GM13976 (cell line): ENCODE data around the gene ETV4.

ENCODE experiments used
- DNase-seq: peaks from one replicate; pipeline ENCODE4 v3.0.0; 2012; ENCODE audit warnings: low spot score
- in situ Hi-C: fragments of 300-500 bp; cut with MboI; formaldehyde crosslinking; loops from one replicate; pipeline ENCODE4 v1.12.0; 2022; ENCODE audit warnings: low sequenced_read_pairs, mixed read lengths, inconsistent platforms; ENCODE audit not compliant: unreplicated experiment
- TF ChIP-seq, protein P1 (sequence below): IDR thresholded peaks from 2 replicates; pipeline ENCODE4 v1.5.1; 2012; ENCODE audit warnings: borderline replicate concordance, mild to moderate bottlenecking; ENCODE audit not compliant: insufficient read depth; ENCODE audit errors: extremely low read depth, missing control alignments, control extremely low read depth

ETV4 gene

DNA sequence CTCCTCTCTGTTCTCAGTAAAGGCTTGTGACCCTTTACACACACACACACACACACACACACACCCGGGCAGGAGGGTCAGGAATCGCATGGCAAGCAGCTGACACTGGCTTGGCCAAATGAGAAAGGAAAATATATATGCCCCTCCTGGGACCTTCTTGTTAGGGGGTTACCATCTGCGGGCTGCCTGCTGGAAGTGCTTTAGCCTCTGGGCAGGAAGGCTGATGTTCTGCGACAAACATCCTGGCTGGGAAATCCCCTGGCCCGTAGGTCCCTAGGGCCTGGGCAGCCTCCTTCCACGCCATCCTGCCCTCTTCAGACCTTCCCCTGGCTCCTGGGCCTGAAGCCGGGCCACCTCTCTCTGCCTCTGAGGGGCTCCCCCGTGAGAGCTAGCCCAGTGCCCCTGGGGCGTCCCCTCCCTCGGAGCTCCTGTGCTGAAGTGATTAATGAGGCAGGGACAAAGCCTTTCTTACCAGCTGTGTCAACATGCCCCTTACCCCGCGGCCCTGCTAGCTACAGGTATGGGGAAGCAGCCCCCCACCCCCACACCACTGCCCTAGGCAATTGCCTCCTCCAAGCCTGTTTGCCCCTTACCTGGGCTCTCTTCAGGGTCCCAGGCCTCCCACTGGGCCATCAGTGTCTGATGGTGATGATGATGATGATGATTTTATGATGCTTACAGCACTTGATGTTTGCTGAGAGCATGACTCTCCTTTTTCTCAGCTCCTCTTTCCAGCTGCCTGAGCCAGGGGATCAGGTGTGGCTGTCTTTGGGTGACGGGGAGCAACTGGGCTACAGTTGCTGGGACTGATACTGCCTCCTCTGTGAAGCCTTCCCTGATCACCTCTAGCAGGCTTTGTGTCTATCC lies 32.8 kb upstream of the ETV4 start:
- in situ Hi-C loops, result loop anchor here (5.0 kb wide), 1 partner anchor 93 kb away; no protein-coding TSS in a partner anchor
- TF ChIP-seq, protein P1, sequence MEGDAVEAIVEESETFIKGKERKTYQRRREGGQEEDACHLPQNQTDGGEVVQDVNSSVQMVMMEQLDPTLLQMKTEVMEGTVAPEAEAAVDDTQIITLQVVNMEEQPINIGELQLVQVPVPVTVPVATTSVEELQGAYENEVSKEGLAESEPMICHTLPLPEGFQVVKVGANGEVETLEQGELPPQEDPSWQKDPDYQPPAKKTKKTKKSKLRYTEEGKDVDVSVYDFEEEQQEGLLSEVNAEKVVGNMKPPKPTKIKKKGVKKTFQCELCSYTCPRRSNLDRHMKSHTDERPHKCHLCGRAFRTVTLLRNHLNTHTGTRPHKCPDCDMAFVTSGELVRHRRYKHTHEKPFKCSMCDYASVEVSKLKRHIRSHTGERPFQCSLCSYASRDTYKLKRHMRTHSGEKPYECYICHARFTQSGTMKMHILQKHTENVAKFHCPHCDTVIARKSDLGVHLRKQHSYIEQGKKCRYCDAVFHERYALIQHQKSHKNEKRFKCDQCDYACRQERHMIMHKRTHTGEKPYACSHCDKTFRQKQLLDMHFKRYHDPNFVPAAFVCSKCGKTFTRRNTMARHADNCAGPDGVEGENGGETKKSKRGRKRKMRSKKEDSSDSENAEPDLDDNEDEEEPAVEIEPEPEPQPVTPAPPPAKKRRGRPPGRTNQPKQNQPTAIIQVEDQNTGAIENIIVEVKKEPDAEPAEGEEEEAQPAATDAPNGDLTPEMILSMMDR, result no peak
- DNase-seq, result peak; percentile 64

DNA sequence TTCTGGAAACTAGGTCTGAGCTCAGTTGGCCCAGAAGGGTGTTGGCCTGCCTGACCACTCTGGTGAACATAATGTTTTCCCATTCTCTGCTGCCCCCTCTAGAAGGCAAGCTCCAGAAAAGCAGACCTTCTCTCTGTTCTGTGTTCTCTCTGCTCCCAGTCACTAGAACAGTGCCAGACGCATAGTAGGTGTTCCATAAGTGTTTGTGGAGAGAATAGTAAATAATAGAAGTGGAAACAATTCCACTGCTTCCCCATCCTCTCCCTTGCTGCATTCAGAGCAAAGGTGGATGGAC lies 32.2 kb upstream of the ETV4 start:
- TF ChIP-seq, protein P1, result no peak
- in situ Hi-C loops, result loop anchor here (5.0 kb wide), 1 partner anchor 94 kb away; no protein-coding TSS in a partner anchor
- DNase-seq, result no peak

DNA sequence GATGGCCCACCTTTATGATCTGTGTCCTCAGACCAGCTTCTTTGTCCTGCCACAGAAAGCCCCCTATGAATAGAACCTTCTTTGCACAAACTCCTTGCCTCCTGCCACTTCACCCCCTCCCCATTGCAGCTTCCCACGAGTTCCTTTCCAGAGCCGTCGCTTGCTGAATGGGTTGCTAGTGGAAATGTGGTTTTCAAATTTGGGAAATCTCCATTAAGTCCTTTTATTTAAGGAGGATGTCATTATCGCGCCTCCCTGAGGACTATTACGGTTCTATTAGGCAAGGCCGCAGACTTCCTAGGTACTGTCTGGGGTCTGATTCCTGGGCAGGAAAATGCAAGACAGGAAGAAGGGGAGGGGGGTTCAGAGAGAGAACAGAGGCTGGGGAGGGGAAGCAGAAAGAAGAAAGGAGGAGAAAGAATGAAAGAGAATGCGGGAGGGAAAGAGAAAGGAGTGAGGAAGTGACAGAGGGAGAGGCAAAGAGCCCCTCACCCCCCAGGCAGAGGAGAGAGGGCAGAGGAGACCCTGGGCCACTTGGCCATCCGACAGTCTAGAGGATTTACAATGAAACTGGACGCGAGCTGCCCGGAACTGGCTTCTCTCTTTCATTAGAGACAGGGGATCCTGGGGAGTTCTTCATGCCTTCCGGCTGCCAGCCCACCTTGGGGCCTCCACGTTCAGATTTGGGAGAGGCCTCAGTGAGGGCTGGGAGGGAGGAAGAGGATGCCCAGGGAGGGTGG lies 31.7 kb upstream of the ETV4 start:
- no peak for DNase-seq
- TF ChIP-seq, protein P1, result no peak
- in situ Hi-C loops, result loop anchor here (5.0 kb wide), 1 partner anchor 94 kb away; no protein-coding TSS in a partner anchor

DNA sequence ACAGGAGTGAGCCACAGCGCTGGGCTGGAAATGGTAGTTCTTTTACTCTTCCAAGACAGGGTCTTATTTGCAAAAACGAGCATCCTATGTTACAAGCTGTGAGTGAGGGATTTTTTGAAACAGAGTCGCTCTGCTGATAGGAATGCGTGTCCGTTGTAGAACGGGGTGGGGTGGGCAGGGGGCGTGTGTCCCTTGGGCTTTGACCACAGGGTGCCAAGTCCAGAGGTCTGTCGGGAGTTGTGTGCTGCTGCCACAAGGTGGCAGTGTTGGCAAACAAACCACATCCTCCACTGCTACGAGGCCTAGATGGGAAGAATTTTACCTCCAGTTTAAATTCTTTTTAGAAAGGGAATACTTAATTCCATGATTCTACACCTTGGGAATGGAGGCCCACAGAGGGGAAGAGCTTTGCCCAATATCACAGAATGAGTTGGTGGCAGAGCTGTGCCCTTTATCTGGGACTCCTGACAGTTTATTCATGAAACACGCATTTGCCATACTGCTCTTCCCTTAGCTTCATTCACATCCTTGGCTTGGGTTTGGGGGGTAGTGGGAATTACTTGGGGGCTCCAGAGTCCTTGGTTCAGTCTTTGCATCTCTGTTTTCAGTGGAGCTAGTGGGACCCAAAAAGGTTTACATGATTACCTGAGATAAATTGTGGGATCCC lies 30.6 kb upstream of the ETV4 start:
- TF ChIP-seq, protein P1, result peak; percentile 85
- peak; percentile 74 for DNase-seq
- in situ Hi-C loops, result loop anchor here (5.0 kb wide), 1 partner anchor 96 kb away; no protein-coding TSS in a partner anchor

DNA sequence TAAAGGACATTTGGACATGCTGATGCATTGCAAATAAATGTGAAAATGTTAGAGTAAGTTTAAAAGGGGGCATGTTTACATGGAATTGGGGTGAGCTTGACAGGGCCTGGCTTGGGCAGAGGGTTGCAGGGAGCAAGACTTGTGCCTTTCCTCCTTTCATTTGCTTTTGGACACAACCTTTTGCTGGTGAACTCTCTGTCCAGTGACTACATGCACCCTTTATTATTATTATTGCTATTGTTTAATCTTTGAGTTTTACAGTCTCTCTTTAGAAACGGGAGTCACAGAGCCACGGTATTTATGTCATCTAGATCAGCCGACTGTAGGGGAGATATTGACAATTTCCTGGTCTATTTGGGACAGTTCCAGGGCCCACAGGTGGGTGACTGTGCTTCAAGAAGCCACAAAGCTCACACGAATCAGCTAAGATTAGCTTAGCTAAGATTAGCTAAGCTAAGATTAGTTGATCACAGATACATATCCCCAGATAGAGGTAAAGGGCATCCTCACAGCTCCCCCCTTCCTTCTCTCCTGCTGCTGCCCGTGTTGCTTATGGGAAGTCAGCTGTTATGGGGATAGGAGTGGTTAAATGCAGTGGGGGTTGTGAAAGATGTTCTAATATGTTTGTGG lies 28.9 kb upstream of the ETV4 start:
- in situ Hi-C loops, result loop anchor here (5.0 kb wide), 1 partner anchor 97 kb away; no protein-coding TSS in a partner anchor
- DNase-seq, result no peak
- TF ChIP-seq, protein P1, result no peak

DNA sequence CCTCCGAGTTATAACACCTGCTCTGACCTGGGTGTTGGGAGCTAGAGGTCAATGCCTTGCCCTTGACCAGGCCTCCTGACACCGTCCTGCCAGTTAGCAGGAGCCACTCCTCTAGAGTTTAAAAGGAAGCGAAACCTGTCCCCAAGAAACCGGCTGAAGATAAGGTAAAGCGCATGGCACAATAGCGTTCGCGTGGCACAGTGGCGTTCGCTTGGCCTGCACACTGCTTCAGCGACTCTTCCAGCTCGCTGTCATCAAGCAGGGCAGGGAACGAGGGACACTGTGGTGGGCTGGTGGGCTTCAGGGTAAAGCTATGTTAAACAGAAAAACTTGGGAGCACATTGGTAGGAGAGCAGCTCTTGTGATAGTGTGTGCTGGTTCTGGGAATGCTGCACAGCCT lies 28.2 kb upstream of the ETV4 start:
- TF ChIP-seq, protein P1, result no peak
- in situ Hi-C loops, result no loop called here

More for the DNA sequence above, 28.2 kb upstream of the ETV4 start:
- no peak for DNase-seq
